ENCODE data around the gene ANGEL2.

ANGEL2 gene

GRCh38 chr1:212987702-212988322, 27.9 kb downstream of the ANGEL2 start:
- H3K27me3 ChIP-seq (ENCODE audit: insufficient read depth, low read length, poor library complexity, severe bottlenecking), result no peaks in the 10 kb centered on the region
- H3K4me3 ChIP-seq (ENCODE audit: low read length, poor library complexity, severe bottlenecking), result no peak overlapping the region
- no peak for TF ChIP-seq EZH2phosphoT487 (IDR thresholded peaks at IDR 0.05; ENCODE audit: borderline replicate concordance)
- TF ChIP-seq CTCF (conservative IDR thresholded peaks at IDR 0.05; ENCODE audit: low read length), result no peak
- no peak overlapping the region for H3K9ac ChIP-seq (ENCODE audit: low read depth, low read length, poor library complexity, severe bottlenecking)
- no peak overlapping the region for H2AFZ ChIP-seq (ENCODE audit: low read length)
- no peak overlapping the region for H3K4me2 ChIP-seq (ENCODE audit: low read depth, low read length, poor library complexity, severe bottlenecking)
- no peaks in the 10 kb centered on the region for H4K20me1 ChIP-seq (ENCODE audit: insufficient read depth, low read length, poor library complexity, severe bottlenecking)
- H3F3A ChIP-seq (ENCODE audit: low read depth), result no peaks in the 10 kb centered on the region; the same call in 1 of the 2 replicates
- H3K9me2 ChIP-seq (replicated peaks; ENCODE audit: low read depth, low read length), result no peaks in the 10 kb centered on the region
- peaks cover 33% of the 10 kb centered on the region; the same call in 1 of the 2 replicates for H3K36me3 ChIP-seq (ENCODE audit: insufficient read depth, low read length)
- no peaks in the 10 kb centered on the region for H3K9me3 ChIP-seq (ENCODE audit: insufficient read depth, low read depth, low read length)
- H3K4me1 ChIP-seq (ENCODE audit: insufficient read depth, low read length, poor library complexity, severe bottlenecking), result peaks cover 9% of the 10 kb centered on the region
- H3K79me2 ChIP-seq (ENCODE audit: insufficient read depth, low read length), result no peaks in the 10 kb centered on the region

- H3K9me3 ChIP-seq (ENCODE audit: insufficient read depth, low read depth, low read length), result no peaks in the 10 kb centered on the region
- H3K9me2 ChIP-seq (replicated peaks; ENCODE audit: low read depth, low read length), result no peaks in the 10 kb centered on the region
- no peak overlapping the region for H3K4me3 ChIP-seq (ENCODE audit: low read length, poor library complexity, severe bottlenecking)
- no peaks in the 10 kb centered on the region for H4K20me1 ChIP-seq (ENCODE audit: insufficient read depth, low read length, poor library complexity, severe bottlenecking)
- H2AFZ ChIP-seq (ENCODE audit: low read length), result no peak overlapping the region
- no peaks in the 10 kb centered on the region for H3K79me2 ChIP-seq (ENCODE audit: insufficient read depth, low read length)
- H3K9ac ChIP-seq (ENCODE audit: low read depth, low read length, poor library complexity, severe bottlenecking), result no peak overlapping the region
- H3K4me2 ChIP-seq (ENCODE audit: low read depth, low read length, poor library complexity, severe bottlenecking), result no peak overlapping the region
- no peaks in the 10 kb centered on the region; the same call in 1 of the 2 replicates for H3F3A ChIP-seq (ENCODE audit: low read depth)
- no peak for TF ChIP-seq EZH2phosphoT487 (IDR thresholded peaks at IDR 0.05; ENCODE audit: borderline replicate concordance)
- no peak for TF ChIP-seq CTCF (conservative IDR thresholded peaks at IDR 0.05; ENCODE audit: low read length)
- H3K27me3 ChIP-seq (ENCODE audit: insufficient read depth, low read length, poor library complexity, severe bottlenecking), result no peaks in the 10 kb centered on the region
- H3K4me1 ChIP-seq (ENCODE audit: insufficient read depth, low read length, poor library complexity, severe bottlenecking), result peaks cover 9% of the 10 kb centered on the region
- H3K36me3 ChIP-seq (ENCODE audit: insufficient read depth, low read length), result peaks cover 26% of the 10 kb centered on the region; the same call in 1 of the 2 replicates
Measured at GRCh38 chr1:212986551-212986950, 29.1 kb downstream of the ANGEL2 start.

GRCh38 chr1:212984522-212985291, 31.0 kb downstream of the ANGEL2 start:
- Histone ChIP-seq H3K9me2 (replicated peaks; ENCODE audit: low read depth, low read length) (no peaks in the 10 kb centered on the region), H3K36me3 (ENCODE audit: insufficient read depth, low read length) (peaks cover 25% of the 10 kb centered on the region; the same call in 1 of the 2 replicates), H3K79me2 (ENCODE audit: insufficient read depth, low read length) (no peaks in the 10 kb centered on the region), H3F3A (ENCODE audit: low read depth) (no peaks in the 10 kb centered on the region; the same call in 1 of the 2 replicates), H3K4me2 (ENCODE audit: low read depth, low read length, poor library complexity, severe bottlenecking) (no peak overlapping the region), H3K9ac (ENCODE audit: low read depth, low read length, poor library complexity, severe bottlenecking) (no peak overlapping the region), H4K20me1 (ENCODE audit: insufficient read depth, low read length, poor library complexity, severe bottlenecking) (no peaks in the 10 kb centered on the region), H3K4me1 (ENCODE audit: insufficient read depth, low read length, poor library complexity, severe bottlenecking) (peaks cover 3% of the 10 kb centered on the region), H2AFZ (ENCODE audit: low read length) (no peak overlapping the region), H3K27me3 (ENCODE audit: insufficient read depth, low read length, poor library complexity, severe bottlenecking) (no peaks in the 10 kb centered on the region), H3K9me3 (ENCODE audit: insufficient read depth, low read depth, low read length) (no peaks in the 10 kb centered on the region), H3K4me3 (ENCODE audit: low read length, poor library complexity, severe bottlenecking) (no peak overlapping the region)
- no peak for TF ChIP-seq EZH2phosphoT487 (IDR thresholded peaks at IDR 0.05; ENCODE audit: borderline replicate concordance)
